Panc1 (cell line): ENCODE measurements around the gene EBNA1BP2. TPM values are rescaled to one million over a fixed set of nuclear protein-coding genes. Genes with fewer than 3 reads are reported as not detected.

Experiments
- ATAC-seq: fragments of 200-7000 bp; cut with Tn5 transposase; 2 replicates; pipeline ENCODE4 v1.9.1; 2020; ENCODE audit warnings: mild to moderate bottlenecking, moderate library complexity
- BruUV-seq: library from RNA; stranded (reverse); fragments of 400-500 nt; replicated peaks from 2 replicates; lab custom pipeline; 2021; lab: Mats Ljungman, UMichigan
- CTCF ChIA-PET: fragments of 300-600 bp; sonication (Branson Sonifier 250); formaldehyde crosslinking; loops from one replicate; lab custom pipeline; 2022; ENCODE audit warnings: antibody characterized with exemption; lab: Charles Lee
- POLR2A ChIA-PET: fragments of 300-600 bp; sonication (Branson Sonifier 250); formaldehyde crosslinking; loops from one replicate; lab custom pipeline; 2022; ENCODE audit warnings: antibody characterized with exemption; lab: Charles Lee
- DNase-seq: peaks from one replicate; pipeline ENCODE4 v3.0.0-alpha.2; 2010; ENCODE audit warnings: low read depth, low spot score
- H3K27ac ChIP-seq: 2 replicates; pipeline ENCODE4 v1.5.1; 2011; ENCODE audit warnings: mild to moderate bottlenecking, low read length, inconsistent platforms
- H3K27me3 ChIP-seq: fragments of 200-500 bp; sonication (Bioruptor generic); 2 replicates; pipeline ENCODE4 v1.6.0; 2014; ENCODE audit warnings: low read length, inconsistent platforms; ENCODE audit not compliant: control insufficient read depth, insufficient read depth
- H3K36me3 ChIP-seq: fragments of 200-500 bp; sonication (Bioruptor generic); 2 replicates; pipeline ENCODE4 v1.5.1; 2014; ENCODE audit warnings: inconsistent platforms, mild to moderate bottlenecking, low read length, moderate library complexity; ENCODE audit not compliant: control insufficient read depth, insufficient read depth
- H3K4me1 ChIP-seq: 2 replicates; pipeline ENCODE4 v1.5.1; 2011; ENCODE audit warnings: inconsistent platforms, mild to moderate bottlenecking, low read length, moderate library complexity; ENCODE audit not compliant: control insufficient read depth, insufficient read depth
- H3K4me3 ChIP-seq, 2 experiments: 2 replicates each; pipeline ENCODE4 v1.5.1; 2011 to 2012; ENCODE audit warnings: low read depth in 2 of 2, low read length in 2 of 2, mild to moderate bottlenecking in 2 of 2, inconsistent platforms in 1 of 2, moderate library complexity in 1 of 2
- H3K9me3 ChIP-seq: fragments of 200-500 bp; sonication (Bioruptor generic); 2 replicates; pipeline ENCODE4 v1.5.1; 2014; ENCODE audit warnings: low read depth, mild to moderate bottlenecking, inconsistent platforms, low read length, moderate library complexity; ENCODE audit not compliant: control insufficient read depth, insufficient read depth
- POLR2AphosphoS5 ChIP-seq: IDR thresholded peaks from 2 replicates; pipeline ENCODE4 v1.6.1; 2012; ENCODE audit warnings: mild to moderate bottlenecking, low read depth, low read length, moderate library complexity
- SIN3A ChIP-seq: IDR thresholded peaks from 2 replicates; pipeline ENCODE4 v1.6.1; 2012; ENCODE audit warnings: low read depth, mild to moderate bottlenecking, low read length, moderate library complexity, borderline replicate concordance; ENCODE audit not compliant: insufficient read depth
- TCF7L2 ChIP-seq: IDR thresholded peaks from 2 replicates; pipeline ENCODE4 v1.6.1; 2011; ENCODE audit warnings: mild to moderate bottlenecking, low read depth, low read length, inconsistent platforms
- in situ Hi-C: cut with HindIII; loops from 2 replicates; pipeline ENCODE4 v1.10.0; 2016; ENCODE audit warnings: low sequenced_read_pairs, low pct_unique_long_range_greater_than_20kb
- intact Hi-C: fragments of 100-400 bp; cut with micrococcal nuclease; formaldehyde crosslinking; loops from one replicate; pipeline ENCODE4 v1.10.0; 2022; ENCODE audit not compliant: unreplicated experiment
- total RNA-seq: library from RNA; stranded (reverse); gene quantifications from one replicate; pipeline ENCODE4 v1.2.1, GENCODE V29; 2021; ENCODE audit not compliant: unreplicated experiment
- TF ChIP-seq, protein P1 (sequence below), 2 experiments: IDR thresholded peaks; 2 replicates each; pipeline ENCODE4 v1.6.1; 2011 to 2012; ENCODE audit warnings: low read depth in 2 of 2, control low read depth in 1 of 2, low read length in 1 of 2, mild to moderate bottlenecking in 1 of 2, moderate library complexity in 1 of 2; ENCODE audit not compliant: insufficient read depth in 1 of 2
- TF ChIP-seq, protein P2 (sequence below): fragments of 450-650 bp; IDR thresholded peaks from 2 replicates; pipeline ENCODE4 v1.5.1; 2017; ENCODE audit warnings: mild to moderate bottlenecking

EBNA1BP2 gene
- total RNA-seq, 1 experiment from 2014 or later, result 144 TPM

DNA sequence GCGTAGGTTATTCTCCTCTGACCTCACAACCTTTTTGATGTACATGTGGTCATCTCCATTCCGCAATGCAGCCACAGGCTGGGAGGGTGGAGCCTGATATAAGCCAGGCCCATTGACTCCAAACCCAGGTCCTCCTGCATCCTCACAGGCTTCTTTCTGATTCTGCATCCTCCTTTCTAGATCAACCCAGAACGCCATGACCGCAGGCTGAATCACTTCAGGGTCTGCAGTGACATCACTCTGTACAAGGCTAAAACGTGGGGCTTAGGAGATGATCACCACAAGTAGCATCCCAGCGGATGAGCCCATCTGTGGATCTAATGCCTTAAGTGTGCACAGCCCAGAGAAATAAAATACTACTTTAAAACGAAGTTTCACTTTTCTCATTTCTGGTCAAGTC, 16.1 kb downstream of the EBNA1BP2 start:
- Histone ChIP-seq H3K36me3 (no peaks in the 10 kb centered on the region), H3K27ac (no peak overlapping the region), H3K27me3 (no peaks in the 10 kb centered on the region), H3K4me3 (no peak overlapping the region), H3K9me3 (no peaks in the 10 kb centered on the region), H3K4me1 (no peaks in the 10 kb centered on the region)
- ChIA-PET POLR2A (no interaction called here), CTCF (no interaction called here)
- no TSS peak for BruUV-seq
- ATAC-seq, result peak; percentile 22; the same call in 1 of the 2 replicates
- TF ChIP-seq, protein P1, sequence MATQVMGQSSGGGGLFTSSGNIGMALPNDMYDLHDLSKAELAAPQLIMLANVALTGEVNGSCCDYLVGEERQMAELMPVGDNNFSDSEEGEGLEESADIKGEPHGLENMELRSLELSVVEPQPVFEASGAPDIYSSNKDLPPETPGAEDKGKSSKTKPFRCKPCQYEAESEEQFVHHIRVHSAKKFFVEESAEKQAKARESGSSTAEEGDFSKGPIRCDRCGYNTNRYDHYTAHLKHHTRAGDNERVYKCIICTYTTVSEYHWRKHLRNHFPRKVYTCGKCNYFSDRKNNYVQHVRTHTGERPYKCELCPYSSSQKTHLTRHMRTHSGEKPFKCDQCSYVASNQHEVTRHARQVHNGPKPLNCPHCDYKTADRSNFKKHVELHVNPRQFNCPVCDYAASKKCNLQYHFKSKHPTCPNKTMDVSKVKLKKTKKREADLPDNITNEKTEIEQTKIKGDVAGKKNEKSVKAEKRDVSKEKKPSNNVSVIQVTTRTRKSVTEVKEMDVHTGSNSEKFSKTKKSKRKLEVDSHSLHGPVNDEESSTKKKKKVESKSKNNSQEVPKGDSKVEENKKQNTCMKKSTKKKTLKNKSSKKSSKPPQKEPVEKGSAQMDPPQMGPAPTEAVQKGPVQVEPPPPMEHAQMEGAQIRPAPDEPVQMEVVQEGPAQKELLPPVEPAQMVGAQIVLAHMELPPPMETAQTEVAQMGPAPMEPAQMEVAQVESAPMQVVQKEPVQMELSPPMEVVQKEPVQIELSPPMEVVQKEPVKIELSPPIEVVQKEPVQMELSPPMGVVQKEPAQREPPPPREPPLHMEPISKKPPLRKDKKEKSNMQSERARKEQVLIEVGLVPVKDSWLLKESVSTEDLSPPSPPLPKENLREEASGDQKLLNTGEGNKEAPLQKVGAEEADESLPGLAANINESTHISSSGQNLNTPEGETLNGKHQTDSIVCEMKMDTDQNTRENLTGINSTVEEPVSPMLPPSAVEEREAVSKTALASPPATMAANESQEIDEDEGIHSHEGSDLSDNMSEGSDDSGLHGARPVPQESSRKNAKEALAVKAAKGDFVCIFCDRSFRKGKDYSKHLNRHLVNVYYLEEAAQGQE (IDR thresholded peaks at IDR 0.05; ENCODE audit: insufficient read depth in 1 of 2, low read depth in 2 of 2, low read length in 1 of 2), result no peak
- TF ChIP-seq POLR2AphosphoS5 (no peak), SIN3A (no peak), TCF7L2 (no peak)
- TF ChIP-seq, protein P2, sequence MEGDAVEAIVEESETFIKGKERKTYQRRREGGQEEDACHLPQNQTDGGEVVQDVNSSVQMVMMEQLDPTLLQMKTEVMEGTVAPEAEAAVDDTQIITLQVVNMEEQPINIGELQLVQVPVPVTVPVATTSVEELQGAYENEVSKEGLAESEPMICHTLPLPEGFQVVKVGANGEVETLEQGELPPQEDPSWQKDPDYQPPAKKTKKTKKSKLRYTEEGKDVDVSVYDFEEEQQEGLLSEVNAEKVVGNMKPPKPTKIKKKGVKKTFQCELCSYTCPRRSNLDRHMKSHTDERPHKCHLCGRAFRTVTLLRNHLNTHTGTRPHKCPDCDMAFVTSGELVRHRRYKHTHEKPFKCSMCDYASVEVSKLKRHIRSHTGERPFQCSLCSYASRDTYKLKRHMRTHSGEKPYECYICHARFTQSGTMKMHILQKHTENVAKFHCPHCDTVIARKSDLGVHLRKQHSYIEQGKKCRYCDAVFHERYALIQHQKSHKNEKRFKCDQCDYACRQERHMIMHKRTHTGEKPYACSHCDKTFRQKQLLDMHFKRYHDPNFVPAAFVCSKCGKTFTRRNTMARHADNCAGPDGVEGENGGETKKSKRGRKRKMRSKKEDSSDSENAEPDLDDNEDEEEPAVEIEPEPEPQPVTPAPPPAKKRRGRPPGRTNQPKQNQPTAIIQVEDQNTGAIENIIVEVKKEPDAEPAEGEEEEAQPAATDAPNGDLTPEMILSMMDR, result no peak
- in situ Hi-C loops, result no loop called here
- intact Hi-C loops, result no loop called here
- DNase-seq, result no peak

DNA sequence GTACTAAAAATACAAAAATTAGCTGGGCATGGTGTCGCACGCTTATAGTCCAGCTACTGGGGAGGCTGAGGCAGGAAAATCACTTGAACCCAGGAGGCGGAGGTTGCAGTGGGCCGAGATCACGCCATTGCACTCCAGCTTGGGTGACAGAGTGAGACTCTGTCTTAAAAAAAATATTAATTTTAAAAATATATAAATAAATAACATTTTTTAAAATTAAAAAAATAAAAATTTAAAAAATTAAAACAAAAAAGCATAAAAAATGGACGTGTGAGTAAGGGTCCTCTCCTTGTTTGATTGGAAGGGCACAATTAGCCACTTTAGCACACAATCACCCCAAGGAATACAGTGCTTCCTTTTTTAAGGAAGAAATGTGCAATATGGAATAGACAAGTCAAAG, 18.6 kb downstream of the EBNA1BP2 start:
- CTCF ChIA-PET, result no interaction called here
- intact Hi-C loops, result no loop called here
- Histone ChIP-seq H3K4me1 (no peaks in the 10 kb centered on the region), H3K27ac (no peak overlapping the region), H3K4me3 (no peak overlapping the region), H3K36me3 (no peaks in the 10 kb centered on the region), H3K9me3 (no peaks in the 10 kb centered on the region), H3K27me3 (no peaks in the 10 kb centered on the region)
- no TSS peak for BruUV-seq
- POLR2A ChIA-PET, result no interaction called here
- ATAC-seq, result no peak
- in situ Hi-C loops, result no loop called here
- no peak for TF ChIP-seq POLR2AphosphoS5
- TF ChIP-seq, protein P2, result no peak
- TF ChIP-seq, protein P1 (IDR thresholded peaks at IDR 0.05; ENCODE audit: insufficient read depth in 1 of 2, low read depth in 2 of 2, low read length in 1 of 2), result no peak
- no peak for TF ChIP-seq SIN3A
- TF ChIP-seq TCF7L2, result no peak
- no peak for DNase-seq
